Measurements from ENCODE around the gene GPRC5D.

The GPRC5D gene

DNA sequence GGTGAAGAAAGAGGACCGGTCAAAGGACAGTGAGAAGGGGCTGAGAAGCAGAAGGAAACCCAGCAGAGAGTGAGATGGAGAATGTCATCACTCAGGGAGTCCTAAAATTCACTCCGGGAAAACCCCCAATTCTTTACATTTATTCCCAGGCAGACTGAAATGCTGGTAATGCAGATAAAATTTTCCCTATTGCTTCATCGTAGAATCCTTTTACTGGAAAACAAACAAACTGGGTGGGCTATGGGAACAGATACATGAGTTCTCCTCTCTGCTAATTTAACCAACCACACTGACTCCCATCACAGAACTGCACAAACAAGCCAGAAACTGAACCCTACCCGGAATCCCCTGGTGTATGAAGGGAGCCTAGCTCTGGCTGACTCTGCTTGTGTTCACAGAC is 27.2 kb upstream of the GPRC5D start:
- no peak for DNase-seq

DNA sequence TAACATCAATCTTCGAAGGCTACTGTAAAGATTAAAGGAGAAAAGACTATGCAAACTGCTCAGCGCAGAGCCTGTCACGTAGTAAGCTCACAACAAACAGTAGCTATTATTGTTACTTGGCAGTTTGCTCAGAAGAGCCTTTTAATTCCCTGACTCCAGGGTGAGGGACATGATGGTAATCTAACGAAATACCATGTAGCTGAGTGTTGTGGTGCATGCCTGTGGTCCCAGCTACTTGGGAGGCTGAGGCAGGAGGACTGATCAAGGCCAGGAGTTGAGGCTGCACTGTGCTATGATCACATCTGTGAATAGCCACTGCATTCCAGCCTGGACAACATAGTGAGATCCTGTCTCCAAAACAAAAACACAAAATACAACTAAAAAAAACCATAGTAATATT is 25.3 kb upstream of the GPRC5D start:
- no peak for DNase-seq

DNA sequence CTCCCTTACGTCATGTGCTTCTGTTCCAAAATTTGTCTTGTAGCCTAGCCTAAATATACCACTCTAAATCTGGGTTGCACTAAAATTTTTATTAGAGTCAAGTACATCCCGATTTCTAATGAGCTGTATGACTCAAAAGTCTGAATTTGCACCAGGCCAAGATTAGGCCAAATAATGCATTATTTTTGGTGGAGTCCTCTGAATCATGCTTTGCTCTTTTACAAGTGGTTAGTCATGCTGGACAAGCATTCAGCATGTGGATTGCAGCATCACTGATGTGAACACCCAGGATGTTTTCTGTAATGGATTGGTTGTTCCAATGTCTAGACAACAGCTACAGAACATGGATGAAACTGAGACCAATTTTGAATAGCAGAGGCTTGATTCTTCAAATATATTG is 24.4 kb upstream of the GPRC5D start:
- DNase-seq = no peak

DNA sequence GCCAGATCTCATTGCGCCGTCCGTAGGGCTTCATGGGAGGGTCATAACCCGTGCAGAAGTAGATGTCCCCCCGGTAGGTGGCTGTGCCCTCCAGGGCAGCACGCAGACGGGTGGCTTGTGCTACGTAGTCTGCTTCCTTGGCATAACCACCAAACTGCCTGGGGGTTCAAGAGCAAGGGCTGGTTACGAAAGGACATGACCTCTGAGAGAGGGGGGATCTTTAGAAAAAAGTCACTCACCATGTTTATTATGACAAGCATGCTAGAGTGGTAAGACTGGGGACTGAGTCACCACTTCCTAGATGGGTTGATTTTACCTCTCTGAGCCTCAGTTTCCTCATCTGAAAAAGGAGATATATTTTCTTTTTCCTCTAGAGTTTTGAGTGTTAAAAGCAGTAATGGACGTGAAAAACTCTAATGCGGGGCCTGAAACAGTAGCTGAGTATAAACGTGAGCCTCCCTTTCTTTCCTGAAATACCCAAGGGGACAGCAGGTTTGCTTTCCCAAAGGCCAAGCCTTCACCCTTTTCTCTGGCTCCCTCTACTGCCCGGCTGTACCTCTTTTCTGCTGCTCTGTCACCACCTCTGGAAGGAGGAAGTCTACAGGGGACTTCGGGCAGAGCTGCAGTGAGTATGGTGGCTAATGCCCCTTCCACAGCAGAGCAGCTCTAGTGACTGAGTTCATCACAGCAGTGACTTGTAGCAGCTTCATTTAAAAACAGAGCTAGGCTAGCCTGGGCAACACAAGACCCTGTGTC is 23.5 kb upstream of the GPRC5D start:
- DNase-seq = no peak

DNA sequence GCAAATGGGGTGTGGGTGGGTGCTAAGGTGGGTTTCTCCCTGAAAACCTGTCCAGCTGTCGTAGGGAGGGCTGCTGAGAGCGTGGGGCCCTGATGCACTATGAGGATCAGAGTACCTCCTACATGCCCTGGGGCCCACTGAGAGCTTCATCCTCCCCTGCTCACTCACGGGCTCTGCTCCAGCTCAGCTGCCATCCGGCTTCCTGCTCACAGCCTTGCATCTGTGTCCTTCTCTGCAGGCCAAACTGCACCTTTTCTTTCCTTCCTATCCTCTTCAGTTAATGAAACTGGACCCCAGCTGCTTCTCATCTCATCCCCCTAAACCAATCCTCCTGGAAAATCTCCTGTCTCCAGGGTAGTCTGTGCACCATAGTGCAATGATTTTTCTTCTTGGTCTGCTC is 22.2 kb upstream of the GPRC5D start:
- DNase-seq = no peak

DNA sequence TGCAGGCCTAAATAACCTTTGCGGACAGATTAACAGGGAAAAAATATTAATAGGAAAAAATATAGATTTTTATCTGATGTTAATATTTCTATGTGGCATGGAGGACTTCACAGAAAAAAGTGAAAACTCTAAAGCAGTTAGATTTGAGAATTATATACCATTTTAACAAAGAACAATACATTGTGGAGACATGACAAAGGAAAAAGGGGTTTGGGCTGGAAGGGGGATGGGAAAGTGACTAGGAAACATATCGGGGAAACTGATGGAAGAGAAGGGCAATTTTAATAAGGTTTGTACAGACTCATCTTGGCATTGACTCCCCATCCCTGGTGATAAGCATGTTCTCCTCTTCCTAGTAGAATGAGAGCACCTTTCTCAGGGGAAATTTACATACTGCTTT is 21.0 kb upstream of the GPRC5D start:
- no peak for DNase-seq

DNA sequence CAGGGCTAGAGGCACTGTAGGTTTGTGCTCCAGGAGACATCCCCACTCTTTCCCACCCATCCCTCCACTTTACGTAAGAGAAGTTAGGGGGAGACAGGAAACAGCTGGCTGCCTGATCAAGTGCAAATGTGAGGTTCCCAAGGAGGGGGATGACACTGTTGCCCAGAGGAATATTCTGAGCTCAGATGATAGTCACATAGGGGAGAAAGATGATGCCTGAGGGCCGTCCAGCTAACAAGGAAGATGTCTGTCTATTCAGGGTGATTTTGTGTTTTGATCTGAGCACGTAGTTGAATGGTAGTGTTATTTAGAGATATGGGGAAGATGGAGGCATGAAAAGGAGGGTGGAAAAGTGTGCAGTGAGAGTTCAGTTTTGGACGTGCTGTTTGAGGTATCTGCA is 13.9 kb upstream of the GPRC5D start:
- no peak for DNase-seq

DNA sequence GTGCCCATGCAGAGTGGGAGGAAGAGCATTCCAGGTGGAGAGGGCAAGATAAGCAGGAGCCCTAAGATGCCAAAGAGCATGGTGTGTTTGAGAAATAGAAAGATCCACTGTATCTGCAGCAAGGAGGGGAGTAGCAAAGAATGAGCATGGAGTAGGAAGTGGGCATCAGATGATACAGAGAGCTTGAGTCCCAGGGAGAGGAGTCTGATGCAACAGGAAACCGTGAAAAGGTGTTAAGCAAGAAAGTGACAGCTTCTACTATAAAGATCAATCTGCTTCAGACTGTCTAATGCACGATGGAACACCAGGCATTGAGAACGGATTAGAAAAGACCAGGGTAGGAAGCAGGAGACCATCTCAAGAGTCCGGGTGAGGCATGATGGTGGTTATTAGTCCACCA is 12.3 kb upstream of the GPRC5D start:
- DNase-seq = no peak

DNA sequence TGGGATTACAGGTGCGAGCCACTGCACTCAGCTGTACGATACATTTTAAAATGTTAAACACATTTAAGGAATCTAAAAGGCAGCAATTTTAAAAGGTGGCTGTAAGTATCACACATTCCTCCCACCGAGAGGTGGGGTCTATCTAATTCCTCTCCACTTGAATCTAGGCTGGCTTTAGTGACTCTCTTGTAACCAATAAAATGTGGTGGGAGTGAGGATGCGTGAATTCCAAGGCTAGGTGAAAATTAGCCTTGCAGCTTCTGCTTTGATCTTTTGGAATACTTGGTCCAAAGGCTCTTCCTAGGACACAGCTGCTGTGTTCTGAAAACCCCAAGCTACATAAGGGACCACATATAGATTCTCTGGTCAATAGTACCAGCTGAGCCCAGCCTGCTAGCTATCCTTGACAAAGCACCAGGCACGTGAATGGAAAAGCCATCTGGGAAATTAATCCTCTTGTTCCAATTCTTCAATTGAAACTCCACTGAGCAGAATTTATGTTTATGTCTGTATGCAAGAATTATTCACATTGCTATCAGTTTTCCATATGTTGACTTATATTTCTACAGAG is 8.8 kb upstream of the GPRC5D start:
- no peak for DNase-seq

GRCh38 chr12:12958886-12959285 is 6.9 kb upstream of the GPRC5D start:
- no peak for DNase-seq

DNA sequence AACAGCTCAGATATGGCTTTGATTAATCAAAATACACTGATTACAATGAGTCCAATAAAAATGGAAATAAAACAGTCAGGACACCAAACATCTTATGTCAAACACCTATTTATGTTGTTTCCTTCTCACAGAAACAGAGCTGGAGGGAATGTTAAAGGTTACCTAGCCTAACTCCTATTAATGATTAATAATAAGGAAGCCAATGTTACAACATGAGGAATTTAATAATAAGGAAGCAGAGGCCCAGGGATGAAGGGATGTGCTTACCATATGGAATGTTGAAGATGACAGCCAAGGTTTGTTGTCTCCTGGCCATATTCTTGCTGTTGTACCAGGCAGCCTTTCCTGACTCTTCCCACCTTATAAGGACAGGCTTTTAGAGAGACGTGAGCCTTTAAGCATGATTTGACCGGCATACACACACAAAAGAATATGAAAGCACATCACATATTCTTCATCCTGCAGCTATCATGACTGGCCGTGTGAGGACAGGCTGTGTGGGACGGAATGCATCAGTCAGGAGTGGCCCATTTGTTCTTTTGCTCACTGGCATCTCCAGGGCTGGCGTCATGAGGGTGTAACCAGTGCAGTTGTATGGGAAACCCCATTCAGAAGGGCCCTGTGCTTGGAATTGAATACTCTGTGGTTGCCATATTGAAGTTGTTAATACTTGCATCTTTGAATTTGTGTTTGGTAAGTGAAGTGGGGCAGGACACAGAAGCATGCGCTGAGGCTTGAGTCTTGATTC is 3.1 kb upstream of the GPRC5D start:
- no peak for DNase-seq

DNA sequence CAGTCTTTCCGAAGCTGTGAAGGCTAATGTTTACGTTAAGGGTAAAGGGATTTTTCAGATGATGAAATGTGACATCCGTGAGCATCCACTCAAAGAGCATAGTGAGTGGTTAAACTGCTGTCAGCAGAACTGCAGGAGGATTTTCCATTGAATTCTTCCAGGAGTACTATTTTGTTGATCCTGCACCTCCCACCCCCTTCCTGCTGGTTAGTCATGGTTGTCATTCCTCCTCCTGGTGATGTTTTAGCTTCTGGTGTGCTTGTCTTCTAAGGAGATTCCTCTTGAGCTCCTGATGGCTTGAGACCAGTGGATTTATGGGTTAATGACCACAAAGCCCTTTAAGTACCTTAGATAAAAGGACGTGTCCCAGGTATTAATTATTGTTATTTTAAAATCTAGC is 2.4 kb upstream of the GPRC5D start:
- DNase-seq = no peak

- DNase-seq = no peak
Observed at GRCh38 chr12:12951504-12951903, 466 bp downstream of the GPRC5D start.

- DNase-seq = no peak
Observed at GRCh38 chr12:12947902-12948301, 4.1 kb downstream of the GPRC5D start.

- DNase-seq = no peak
Observed at GRCh38 chr12:12946686-12947355, 5.1 kb downstream of the GPRC5D start.

GRCh38 chr12:12945591-12945990 is 6.4 kb downstream of the GPRC5D start:
- DNase-seq = no peak

GRCh38 chr12:12943586-12944260 is 8.2 kb downstream of the GPRC5D start:
- no peak for DNase-seq

DNA sequence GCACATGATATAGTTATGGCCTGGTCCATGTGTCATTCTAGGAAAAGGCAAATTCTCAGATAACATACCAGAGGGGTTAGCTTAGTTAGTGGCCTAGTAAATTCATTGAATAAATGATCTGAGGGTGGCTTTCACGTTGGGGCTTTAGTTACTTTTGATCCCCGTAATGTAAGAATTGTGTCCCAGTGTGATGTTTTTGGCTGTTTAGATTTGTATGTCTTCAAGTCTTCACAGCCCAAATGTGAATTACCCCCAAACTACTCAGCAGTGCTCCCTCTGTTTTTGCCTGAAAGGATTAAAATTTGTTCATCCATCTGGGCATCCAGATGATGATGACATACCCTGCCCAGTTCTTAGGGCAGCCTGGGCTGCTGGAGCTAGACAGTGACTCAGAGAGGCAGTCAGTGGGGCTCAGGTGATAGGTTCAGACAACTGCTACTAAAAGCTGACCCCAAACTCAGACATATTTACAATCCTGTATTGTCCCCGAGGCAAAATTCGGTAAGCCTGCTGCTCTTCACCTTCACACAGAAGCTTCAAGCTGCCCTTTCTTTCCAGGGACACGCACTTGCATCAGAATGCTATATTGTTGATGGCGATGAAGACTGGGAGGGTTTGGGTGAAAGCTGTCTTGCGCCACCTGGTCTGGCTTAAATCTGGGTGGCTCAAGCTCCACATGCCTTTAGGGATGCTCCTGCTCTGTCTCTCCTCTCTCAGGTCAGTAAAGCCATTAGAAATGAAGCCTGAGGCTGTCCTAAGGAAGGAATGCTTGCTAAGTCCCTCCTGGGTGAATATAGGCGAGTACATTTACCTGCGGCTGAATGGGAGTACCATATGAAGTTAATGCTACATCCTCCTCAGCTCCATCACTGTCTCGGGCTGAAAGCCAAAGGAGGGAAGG is 10.3 kb downstream of the GPRC5D start:
- no peak for DNase-seq

DNA sequence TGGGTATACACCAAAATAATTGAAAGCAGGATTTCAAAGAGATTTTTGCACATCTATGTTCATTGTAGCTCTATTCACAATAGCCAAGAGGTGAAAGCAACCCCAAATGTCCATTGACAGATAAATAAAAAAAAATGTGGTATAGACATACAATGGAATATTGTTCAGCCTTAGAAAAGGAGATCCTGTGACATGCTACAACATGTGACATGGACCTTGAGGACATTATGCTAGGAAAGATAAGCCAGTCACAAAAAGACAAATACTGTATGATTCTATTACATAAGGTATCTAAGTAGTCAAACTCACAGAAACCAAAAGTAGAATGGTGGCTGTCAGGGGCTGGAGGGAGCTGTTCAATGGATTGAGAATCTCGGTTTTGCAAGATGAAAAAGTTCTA is 12.1 kb downstream of the GPRC5D start:
- no peak for DNase-seq

- no peak for DNase-seq
Observed at GRCh38 chr12:12938541-12938940, 13.4 kb downstream of the GPRC5D start.

GRCh38 chr12:12936983-12937491 is 14.9 kb downstream of the GPRC5D start:
- no peak for DNase-seq

- DNase-seq = no peak
Observed at GRCh38 chr12:12934556-12934955, 17.4 kb downstream of the GPRC5D start.

Measured in activated gamma-delta T cell (primary cell).